HCT116 (cell line): ENCODE data around the gene GALNT2. TPM values are rescaled to one million over a fixed set of nuclear protein-coding genes. Genes with fewer than 3 reads are reported as not detected.

Experiments used
- ATAC-seq: fragments of 200-7000 bp; cut with Tn5 transposase; 2 replicates; pipeline ENCODE4 v1.9.1; 2020; ENCODE audit warnings: mild to moderate bottlenecking, moderate library complexity
- BruUV-seq: library from RNA; stranded (reverse); fragments of 400-500 nt; replicated peaks from 2 replicates; lab custom pipeline; 2021; lab: Mats Ljungman, UMichigan
- CTCF ChIA-PET: fragments of 300-600 bp; sonication (Branson Sonifier 250); formaldehyde crosslinking; loops from one replicate; lab custom pipeline; 2021; ENCODE audit warnings: antibody characterized with exemption; lab: Charles Lee
- POLR2A ChIA-PET: fragments of 300-600, 350-600 bp; sonication (Branson Sonifier 250); formaldehyde crosslinking; loops from one replicate; lab custom pipeline; 2021; ENCODE audit warnings: antibody characterized with exemption; lab: Charles Lee
- RAD21 ChIA-PET, 2 experiments: fragments of 300-600 bp; sonication (Branson Sonifier 250); formaldehyde crosslinking; loops; one replicate each; lab custom pipeline; 2023; ENCODE audit warnings: low total read pairs in 2 of 2; ENCODE audit not compliant: uncharacterized antibody in 2 of 2, unreplicated experiment in 2 of 2, low non-redundant PET in 1 of 2; lab: Charles Lee
- DNase-seq: peaks from one replicate; pipeline ENCODE4 v3.0.0-alpha.2; 2010; ENCODE audit warnings: low read depth, low spot score
- H2AFZ ChIP-seq: fragments of 200-600 bp; shearing (Covaris generic), sonication (generic); 2 replicates; pipeline ENCODE4 v1.6.1; 2017; ENCODE audit warnings: low read depth, mixed run types, mixed read lengths, antibody characterized with exemption, low read length; ENCODE audit not compliant: poor library complexity, severe bottlenecking
- H3K27ac ChIP-seq: 2 replicates; pipeline ENCODE4 v1.5.1; 2012; ENCODE audit warnings: low read depth, low read length
- H3K27me3 ChIP-seq: fragments of 200-600 bp; sonication (generic); 2 replicates; pipeline ENCODE4 v1.6.1; 2016; ENCODE audit warnings: mixed run types, low read length, mixed read lengths; ENCODE audit not compliant: insufficient read depth
- H3K36me3 ChIP-seq, 2 experiments: fragments of 200-500 bp in 1 of 2; fragments of 200-600 bp in 1 of 2; sonication (Bioruptor generic) in 1 of 2; sonication (generic) in 1 of 2; 2 replicates each; pipeline versions ENCODE4 v1.5.1 to v1.6.1; 2014 to 2016; ENCODE audit warnings: low read length in 2 of 2, inconsistent platforms in 1 of 2, mixed read lengths in 1 of 2, mixed run types in 1 of 2; ENCODE audit not compliant: insufficient read depth in 2 of 2, control insufficient read depth in 1 of 2
- H3K4me1 ChIP-seq, 2 experiments: fragments of 200-600 bp in 1 of 2; sonication (generic) in 1 of 2; 2 replicates each; pipeline versions ENCODE4 v1.5.1 to v1.6.1; 2012 to 2017; ENCODE audit warnings: low read length in 2 of 2, inconsistent platforms in 1 of 2, mild to moderate bottlenecking in 1 of 2, mixed read lengths in 1 of 2, mixed run types in 1 of 2, moderate library complexity in 1 of 2; ENCODE audit not compliant: insufficient read depth in 2 of 2, control insufficient read depth in 1 of 2
- H3K4me2 ChIP-seq: fragments of 200-600 bp; sonication (generic); 2 replicates; pipeline ENCODE4 v1.6.1; 2017; ENCODE audit warnings: mixed run types, low read length, mixed read lengths
- H3K4me3 ChIP-seq, 2 experiments: fragments of 200-600 bp in 1 of 2; sonication (generic) in 1 of 2; replicated peaks in 1 of 2; 2 replicates each; pipeline ENCODE4 v1.5.1; 2011 to 2016; ENCODE audit warnings: low read length in 2 of 2, control low read depth in 1 of 2, low read depth in 1 of 2, mild to moderate bottlenecking in 1 of 2, mixed read lengths in 1 of 2, mixed run types in 1 of 2
- H3K79me2 ChIP-seq: fragments of 200-600 bp; sonication (generic); 2 replicates; pipeline ENCODE4 v1.6.1; 2017; ENCODE audit warnings: mild to moderate bottlenecking, mixed run types, low read length, moderate library complexity, mixed read lengths; ENCODE audit not compliant: insufficient read depth
- H3K9ac ChIP-seq: fragments of 200-600 bp; sonication (generic); 2 replicates; pipeline ENCODE4 v1.6.1; 2016; ENCODE audit warnings: low read length, mixed read lengths
- H3K9me2 ChIP-seq: fragments of 200-600 bp; sonication (generic), shearing (Covaris generic); 2 replicates; pipeline ENCODE4 v1.6.1; 2017; ENCODE audit warnings: mixed run types, mild to moderate bottlenecking, moderate library complexity; ENCODE audit not compliant: insufficient read depth
- H3K9me3 ChIP-seq, 2 experiments: fragments of 200-500 bp in 1 of 2; fragments of 200-600 bp in 1 of 2; sonication (Bioruptor generic) in 1 of 2; sonication (generic) in 1 of 2; 2 replicates each; pipeline ENCODE4 v1.6.1; 2014 to 2017; ENCODE audit warnings: low read length in 2 of 2, mixed read lengths in 2 of 2, inconsistent platforms in 1 of 2, low read depth in 1 of 2, mild to moderate bottlenecking in 1 of 2, mixed run types in 1 of 2, moderate library complexity in 1 of 2; ENCODE audit not compliant: control insufficient read depth in 1 of 2, insufficient read depth in 1 of 2
- H4K20me1 ChIP-seq: fragments of 200-600 bp; sonication (generic), shearing (Covaris generic); 2 replicates; pipeline ENCODE4 v1.6.1; 2017; ENCODE audit warnings: mixed run types, mild to moderate bottlenecking, moderate library complexity; ENCODE audit not compliant: insufficient read depth
- ATF3 ChIP-seq: IDR thresholded peaks from 2 replicates; pipeline ENCODE4 v1.6.1; 2012
- CEBPB ChIP-seq: IDR thresholded peaks from 2 replicates; pipeline ENCODE4 v1.6.1; 2012; ENCODE audit warnings: low read depth
- CTCF ChIP-seq, 3 experiments: fragments of 200-600 bp in 1 of 3; sonication (generic) in 1 of 3; IDR thresholded peaks in 2 of 3; conservative IDR thresholded peaks in 1 of 3; 2 replicates each; pipeline ENCODE4 v1.5.1; 2012 to 2017; ENCODE audit warnings: low read depth in 2 of 3, low read length in 2 of 3, antibody characterized with exemption in 1 of 3, borderline replicate concordance in 1 of 3, control low read depth in 1 of 3, mild to moderate bottlenecking in 1 of 3, mixed read lengths in 1 of 3, mixed run types in 1 of 3, moderate library complexity in 1 of 3; ENCODE audit not compliant: insufficient read depth in 1 of 3
- EGR1 ChIP-seq: IDR thresholded peaks from 2 replicates; pipeline ENCODE4 v1.6.1; 2012; ENCODE audit warnings: low read depth
- ELF1 ChIP-seq: IDR thresholded peaks from 2 replicates; pipeline ENCODE4 v1.6.1; 2012; ENCODE audit warnings: low read depth, borderline replicate concordance
- EZH2 ChIP-seq: fragments of 200-600 bp; sonication (generic); IDR thresholded peaks from 2 replicates; pipeline ENCODE4 v1.6.1; 2017; ENCODE audit warnings: antibody characterized with exemption, mixed run types
- EZH2phosphoT487 ChIP-seq: fragments of 200-600 bp; IDR thresholded peaks from 2 replicates; pipeline ENCODE4 v1.6.1; 2018; ENCODE audit warnings: antibody characterized with exemption, borderline replicate concordance
- FOSL1 ChIP-seq: IDR thresholded peaks from 2 replicates; pipeline ENCODE4 v1.6.1; 2012; ENCODE audit warnings: low read depth
- JUND ChIP-seq: IDR thresholded peaks from 2 replicates; pipeline ENCODE4 v1.6.1; 2012
- MAX ChIP-seq: IDR thresholded peaks from 2 replicates; pipeline ENCODE4 v1.6.1; 2012
- SIN3A ChIP-seq: IDR thresholded peaks from 2 replicates; pipeline ENCODE4 v1.6.1; 2012; ENCODE audit warnings: low read depth
- SP1 ChIP-seq: IDR thresholded peaks from 2 replicates; pipeline ENCODE4 v1.6.1; 2012; ENCODE audit warnings: low read depth
- SRF ChIP-seq: IDR thresholded peaks from 2 replicates; pipeline ENCODE4 v1.6.1; 2012; ENCODE audit warnings: low read depth
- TCF7L2 ChIP-seq: IDR thresholded peaks from 2 replicates; pipeline ENCODE4 v1.7.0; 2011; ENCODE audit warnings: borderline replicate concordance, inconsistent platforms; ENCODE audit not compliant: insufficient read depth, insufficient read length; ENCODE audit errors: extremely low read depth
- YY1 ChIP-seq: IDR thresholded peaks from 2 replicates; pipeline ENCODE4 v1.6.1; 2011; ENCODE audit warnings: low read length, low read depth, moderate library complexity, mild to moderate bottlenecking; ENCODE audit not compliant: insufficient replicate concordance; ENCODE audit errors: extremely low read depth
- ZFX ChIP-seq: fragments of 450-650 bp; IDR thresholded peaks from 2 replicates; pipeline ENCODE4 v1.6.1; 2017
- ZNF274 ChIP-seq: fragments of 200-500 bp; sonication (Bioruptor generic); IDR thresholded peaks from 2 replicates; pipeline ENCODE4 v1.6.1; 2014; ENCODE audit warnings: mild to moderate bottlenecking, low read depth, low read length, inconsistent platforms
- intact Hi-C: fragments of 100-400 bp; cut with micrococcal nuclease; formaldehyde crosslinking; loops from 2 replicates; pipeline ENCODE4 v1.10.0; 2022
- total RNA-seq: library from RNA; stranded (reverse); gene quantifications from one replicate; pipeline ENCODE4 v1.2.1, GENCODE V29; 2021; ENCODE audit not compliant: unreplicated experiment
- TF ChIP-seq, protein P1 (sequence below): IDR thresholded peaks from 2 replicates; pipeline ENCODE4 v1.6.1; 2011; ENCODE audit warnings: mild to moderate bottlenecking, low read length, moderate library complexity; ENCODE audit not compliant: insufficient replicate concordance; ENCODE audit errors: extremely low read depth
- TF ChIP-seq, protein P2 (sequence below): IDR thresholded peaks from 2 replicates; pipeline ENCODE4 v1.6.1; 2012; ENCODE audit warnings: low read depth

The GALNT2 gene
- total RNA-seq, 1 experiment from 2014 or later = 40.8 TPM

DNA sequence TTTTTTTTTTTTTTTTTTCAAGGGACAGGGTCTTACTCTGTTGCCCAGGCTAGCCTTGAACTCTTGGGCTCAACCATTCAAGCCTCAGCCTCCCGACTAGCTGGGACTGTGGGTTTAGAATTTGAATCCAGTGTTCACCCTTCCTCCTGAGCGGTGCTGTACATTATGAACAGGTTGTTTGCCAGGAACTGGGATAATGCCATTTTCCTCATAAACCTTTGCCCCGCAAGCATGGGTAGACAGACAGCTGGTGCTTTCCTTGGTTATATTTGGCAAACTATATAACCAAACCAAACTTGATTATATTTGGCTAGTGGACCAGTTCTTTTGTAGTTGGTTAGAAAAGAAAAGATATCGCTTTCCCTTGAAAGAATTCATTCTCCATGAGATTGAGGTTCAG is 54.9 kb downstream of the GALNT2 start:
- H3K27me3 ChIP-seq = no peaks in the 10 kb centered on the region
- H3K4me2 ChIP-seq = no peak overlapping the region
- no peaks in the 10 kb centered on the region for H3K9me3 ChIP-seq
- no peak overlapping the region for H3K9ac ChIP-seq
- peaks cover 10 to 22% of the 10 kb centered on the region in 2 experiments for H3K4me1 ChIP-seq
- no peaks in the 10 kb centered on the region for H3K9me2 ChIP-seq
- no peak for ATAC-seq
- no peak overlapping the region for H3K27ac ChIP-seq
- no peak for DNase-seq
- CTCF ChIA-PET = interaction anchor here (1.4 kb wide), 1 partner anchor 55 kb away, joined by 3 read pairs; no protein-coding TSS in a partner anchor
- H3K4me3 ChIP-seq = no peak overlapping the region
- no peaks in the 10 kb centered on the region for H4K20me1 ChIP-seq
- intact Hi-C loops = no loop called here
- H3K79me2 ChIP-seq = 0 out of 2 replicates have a peak, but pooled peaks cover 3% of the 10 kb centered on the region
- BruUV-seq = no TSS peak
- no peak for TF ChIP-seq YY1
- no peak for TF ChIP-seq CEBPB
- no peak for TF ChIP-seq EZH2phosphoT487
- TF ChIP-seq, protein P1, sequence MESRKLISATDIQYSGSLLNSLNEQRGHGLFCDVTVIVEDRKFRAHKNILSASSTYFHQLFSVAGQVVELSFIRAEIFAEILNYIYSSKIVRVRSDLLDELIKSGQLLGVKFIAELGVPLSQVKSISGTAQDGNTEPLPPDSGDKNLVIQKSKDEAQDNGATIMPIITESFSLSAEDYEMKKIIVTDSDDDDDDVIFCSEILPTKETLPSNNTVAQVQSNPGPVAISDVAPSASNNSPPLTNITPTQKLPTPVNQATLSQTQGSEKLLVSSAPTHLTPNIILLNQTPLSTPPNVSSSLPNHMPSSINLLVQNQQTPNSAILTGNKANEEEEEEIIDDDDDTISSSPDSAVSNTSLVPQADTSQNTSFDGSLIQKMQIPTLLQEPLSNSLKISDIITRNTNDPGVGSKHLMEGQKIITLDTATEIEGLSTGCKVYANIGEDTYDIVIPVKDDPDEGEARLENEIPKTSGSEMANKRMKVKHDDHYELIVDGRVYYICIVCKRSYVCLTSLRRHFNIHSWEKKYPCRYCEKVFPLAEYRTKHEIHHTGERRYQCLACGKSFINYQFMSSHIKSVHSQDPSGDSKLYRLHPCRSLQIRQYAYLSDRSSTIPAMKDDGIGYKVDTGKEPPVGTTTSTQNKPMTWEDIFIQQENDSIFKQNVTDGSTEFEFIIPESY = no peak
- TF ChIP-seq ELF1 = no peak
- TF ChIP-seq ZNF274 = no peak
- TF ChIP-seq, protein P2, sequence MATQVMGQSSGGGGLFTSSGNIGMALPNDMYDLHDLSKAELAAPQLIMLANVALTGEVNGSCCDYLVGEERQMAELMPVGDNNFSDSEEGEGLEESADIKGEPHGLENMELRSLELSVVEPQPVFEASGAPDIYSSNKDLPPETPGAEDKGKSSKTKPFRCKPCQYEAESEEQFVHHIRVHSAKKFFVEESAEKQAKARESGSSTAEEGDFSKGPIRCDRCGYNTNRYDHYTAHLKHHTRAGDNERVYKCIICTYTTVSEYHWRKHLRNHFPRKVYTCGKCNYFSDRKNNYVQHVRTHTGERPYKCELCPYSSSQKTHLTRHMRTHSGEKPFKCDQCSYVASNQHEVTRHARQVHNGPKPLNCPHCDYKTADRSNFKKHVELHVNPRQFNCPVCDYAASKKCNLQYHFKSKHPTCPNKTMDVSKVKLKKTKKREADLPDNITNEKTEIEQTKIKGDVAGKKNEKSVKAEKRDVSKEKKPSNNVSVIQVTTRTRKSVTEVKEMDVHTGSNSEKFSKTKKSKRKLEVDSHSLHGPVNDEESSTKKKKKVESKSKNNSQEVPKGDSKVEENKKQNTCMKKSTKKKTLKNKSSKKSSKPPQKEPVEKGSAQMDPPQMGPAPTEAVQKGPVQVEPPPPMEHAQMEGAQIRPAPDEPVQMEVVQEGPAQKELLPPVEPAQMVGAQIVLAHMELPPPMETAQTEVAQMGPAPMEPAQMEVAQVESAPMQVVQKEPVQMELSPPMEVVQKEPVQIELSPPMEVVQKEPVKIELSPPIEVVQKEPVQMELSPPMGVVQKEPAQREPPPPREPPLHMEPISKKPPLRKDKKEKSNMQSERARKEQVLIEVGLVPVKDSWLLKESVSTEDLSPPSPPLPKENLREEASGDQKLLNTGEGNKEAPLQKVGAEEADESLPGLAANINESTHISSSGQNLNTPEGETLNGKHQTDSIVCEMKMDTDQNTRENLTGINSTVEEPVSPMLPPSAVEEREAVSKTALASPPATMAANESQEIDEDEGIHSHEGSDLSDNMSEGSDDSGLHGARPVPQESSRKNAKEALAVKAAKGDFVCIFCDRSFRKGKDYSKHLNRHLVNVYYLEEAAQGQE = no peak
- no peak for TF ChIP-seq CTCF (IDR thresholded peaks at IDR 0.05 in 2 of 3, conservative IDR thresholded peaks at IDR 0.05 in 1 of 3; ENCODE audit: borderline replicate concordance in 1 of 3, insufficient read depth in 1 of 3, low read depth in 2 of 3, low read length in 2 of 3)
- TF ChIP-seq SP1 = no peak
- TF ChIP-seq TCF7L2 = no peak
- no peak for TF ChIP-seq JUND
- TF ChIP-seq EGR1 = no peak
- TF ChIP-seq ZFX = no peak
- no peak for TF ChIP-seq ATF3
- no peak for TF ChIP-seq SIN3A
- no peak for TF ChIP-seq EZH2
- TF ChIP-seq MAX = no peak
- TF ChIP-seq FOSL1 = no peak
- no peak for TF ChIP-seq SRF
- H2AFZ ChIP-seq = no peak overlapping the region
- no peaks in the 10 kb centered on the region for H3K36me3 ChIP-seq
- RAD21 ChIA-PET = no interaction called here
- POLR2A ChIA-PET = no interaction called here
